Mesothelial cell of epicardium (in vitro differentiated cells): ENCODE data around the gene OR2L5. TPM values are rescaled to one million over a fixed set of nuclear protein-coding genes. Genes with fewer than 3 reads are reported as not detected.

ENCODE experiments used
- total RNA-seq: library from RNA; stranded (reverse); gene quantifications from 3 replicates; pipeline ENCODE4 v1.2.1, GENCODE V29; 2021

The OR2L5 gene
- total RNA-seq, 1 donor from 2014 or later, result not detected

Other genes with a start within 250 kb of the OR2L5 start
- not detected in 3 replicates for gene OR14A16, start 189.5 kb upstream of the OR2L5 start, total RNA-seq
- not detected in 3 replicates for gene OR11L1, start 171.8 kb upstream of the OR2L5 start, total RNA-seq
- gene TRIM58, start 156.5 kb upstream of the OR2L5 start, total RNA-seq, result 0.91 to 1.2 TPM (median 1.1 TPM) in 3 replicates
- gene OR2W3, start 118.1 kb upstream of the OR2L5 start, total RNA-seq, result 0.32 to 0.63 TPM (median 0.55 TPM) in 3 replicates
- gene OR2T8, start 93.4 kb upstream of the OR2L5 start, total RNA-seq, result not detected in 3 replicates
- gene OR2AJ1, start 88.8 kb upstream of the OR2L5 start, total RNA-seq, result 0.13 TPM in 1 of 3 replicates, not detected in the others
- not detected in 3 replicates for gene OR2L8, start 64.8 kb upstream of the OR2L5 start, total RNA-seq
- not detected in 3 replicates for gene OR2AK2, start 48.4 kb upstream of the OR2L5 start, total RNA-seq
- gene OR2L2, start 16.4 kb downstream of the OR2L5 start, total RNA-seq, result 0.22 to 0.31 TPM (median 0.23 TPM) in 3 replicates
- not detected in 3 replicates for gene OR2L3, start 33.2 kb downstream of the OR2L5 start, total RNA-seq
- gene OR2L13, start 81.5 kb downstream of the OR2L5 start, total RNA-seq, result not detected in 3 replicates
- gene OR2M5, start 131.5 kb downstream of the OR2L5 start, total RNA-seq, result not detected in 3 replicates
- not detected in 3 replicates for gene OR2M2, start 161.2 kb downstream of the OR2L5 start, total RNA-seq
- not detected in 3 replicates for gene OR2M3, start 183.6 kb downstream of the OR2L5 start, total RNA-seq
- gene OR2M4, start 217.8 kb downstream of the OR2L5 start, total RNA-seq, result not detected in 3 replicates